Activated CD8-positive, alpha-beta memory T cell treated with anti-CD3 and anti-CD28 coated beads, Interleukin-2, amount 50 U/mL, for 4 hours (primary cell): ENCODE measurements around the gene OVCH2.
"Not testable (repeated sequence)": the region's sequence is repeated elsewhere in the genome, so short reads cannot be mapped to it uniquely, and the experiment has no call there.

ENCODE experiments used
- DNase-seq: peaks from one replicate; pipeline ENCODE4 v3.0.0-alpha.2; 2020

Gene OVCH2

GRCh38 chr11:7671347-7672215, 34.7 kb downstream of the OVCH2 start:
- DNase-seq: no peak

- no peak for DNase-seq
These were observed 35.6 kb downstream of the OVCH2 start for GRCh38 chr11:7670641-7671040.

- DNase-seq: no peak
These were observed 37.4 kb downstream of the OVCH2 start for GRCh38 chr11:7668911-7669310.

- no peak for DNase-seq
These were observed 37.8 kb downstream of the OVCH2 start for GRCh38 chr11:7668464-7668863.

- DNase-seq: no peak
These were observed 38.8 kb downstream of the OVCH2 start for GRCh38 chr11:7667460-7667859.

- no peak for DNase-seq
These were observed 39.9 kb downstream of the OVCH2 start for GRCh38 chr11:7666292-7666866.

- DNase-seq: peak; percentile 54
These were observed 40.6 kb downstream of the OVCH2 start for GRCh38 chr11:7665473-7666291.

GRCh38 chr11:7664867-7665266, 41.4 kb downstream of the OVCH2 start:
- DNase-seq: no peak

GRCh38 chr11:7663531-7663930, 42.7 kb downstream of the OVCH2 start:
- DNase-seq: not testable (repeated sequence)

GRCh38 chr11:7657306-7658025, 48.8 kb downstream of the OVCH2 start:
- DNase-seq: no peak

- DNase-seq: no peak
These were observed 49.6 kb downstream of the OVCH2 start for GRCh38 chr11:7656704-7657103.

- DNase-seq: no peak
These were observed 50.7 kb downstream of the OVCH2 start for GRCh38 chr11:7655253-7656217.

- DNase-seq: no peak
These were observed 52.0 kb downstream of the OVCH2 start for GRCh38 chr11:7654195-7654705.

GRCh38 chr11:7651700-7652099, 54.6 kb downstream of the OVCH2 start:
- DNase-seq: no peak

GRCh38 chr11:7651140-7651551, 55.1 kb downstream of the OVCH2 start:
- no peak for DNase-seq

- DNase-seq: no peak
These were observed 58.0 kb downstream of the OVCH2 start for GRCh38 chr11:7648264-7648663.

- no peak for DNase-seq
These were observed 59.4 kb downstream of the OVCH2 start for GRCh38 chr11:7646866-7647265.

GRCh38 chr11:7645206-7645605, 61.1 kb downstream of the OVCH2 start:
- DNase-seq: no peak

- no peak for DNase-seq
These were observed 63.0 kb downstream of the OVCH2 start for GRCh38 chr11:7643314-7643713.

GRCh38 chr11:7642747-7643146, 63.5 kb downstream of the OVCH2 start:
- no peak for DNase-seq

GRCh38 chr11:7640816-7641215, 65.5 kb downstream of the OVCH2 start:
- DNase-seq: no peak

GRCh38 chr11:7639643-7640025, 66.6 kb downstream of the OVCH2 start:
- DNase-seq: no peak
